ENCODE measurements around the gene MT2A. TPM values are rescaled to one million over a fixed set of nuclear protein-coding genes. Genes with fewer than 3 reads are reported as not detected.

Gene MT2A
- total and polyA plus RNA-seq, 2 of the 13 experiments (the other 11 are each of a cell fraction or from before 2014, with no cell fraction given) = 135 to 371 TPM

GRCh38 chr16:56625943-56626654 lies 17.7 kb downstream of the MT2A start (continued):
- TF ChIP-seq IKZF4 (CRISPR knock-in tag; IDR thresholded peaks at IDR 0.05; ENCODE audit: borderline replicate concordance, low read depth, not compliant biosample characterization) = peak; percentile 43
- no peak for TF ChIP-seq ZNF563 (CRISPR knock-in tag; IDR thresholded peaks at IDR 0.05)
- TF ChIP-seq ZNF879 (CRISPR knock-in tag; IDR thresholded peaks at IDR 0.05) = 0 out of 2 replicates have a peak, but pooled peaks have one; percentile 20
- TF ChIP-seq THAP11 (CRISPR knock-in tag; IDR thresholded peaks at IDR 0.05) = no peak
- no peak for TF ChIP-seq ZNF496 (CRISPR knock-in tag; IDR thresholded peaks at IDR 0.05; ENCODE audit: insufficient replicate concordance)
- no peak for TF ChIP-seq ERF (CRISPR knock-in tag; IDR thresholded peaks at IDR 0.05)
- no peak for TF ChIP-seq PRDM15 (CRISPR knock-in tag; IDR thresholded peaks at IDR 0.05)
- 0 out of 2 replicates have a peak, but pooled peaks have one; percentile 10 for TF ChIP-seq ZNF451 (CRISPR knock-in tag; IDR thresholded peaks at IDR 0.05)
- no peak for TF ChIP-seq SOX13 (IDR thresholded peaks at IDR 0.05)
- no peak for TF ChIP-seq SOX13 (CRISPR knock-in tag; conservative IDR thresholded peaks at IDR 0.05 in 1 of 2, IDR thresholded peaks at IDR 0.05 in 1 of 2)
- 0 out of 2 replicates have a peak, but pooled peaks have one; percentile 43 for TF ChIP-seq NFKBIZ (CRISPR knock-in tag; IDR thresholded peaks at IDR 0.05)
- TF ChIP-seq REPIN1 (CRISPR knock-in tag; IDR thresholded peaks at IDR 0.05; ENCODE audit: borderline replicate concordance, low read depth) = 0 out of 2 replicates have a peak, but pooled peaks have one; percentile 56
- no peak for TF ChIP-seq ZNF224 (CRISPR knock-in tag; IDR thresholded peaks at IDR 0.05)
- TF ChIP-seq SAFB2 (CRISPR knock-in tag; IDR thresholded peaks at IDR 0.05; ENCODE audit: borderline replicate concordance, low read depth) = no peak
- peak; percentile 5; the same call in 1 of the 2 replicates for TF ChIP-seq FOXP4 (CRISPR knock-in tag; IDR thresholded peaks at IDR 0.05)
- no peak for TF ChIP-seq ZNF720 (CRISPR knock-in tag; IDR thresholded peaks at IDR 0.05)
- no peak for TF ChIP-seq ZNF776 (CRISPR knock-in tag; IDR thresholded peaks at IDR 0.05)
